ENCODE measurements around the gene ID1.
A peak's percentile ranks its signal among the peaks of the same experiment; 100 is the strongest.

The ID1 gene

GRCh38 chr20:31653561-31653960 lies 48.5 kb downstream of the ID1 start:
- Mint-ChIP-seq H3K9me3 (no peaks in the 10 kb centered on the region), H3K27me3 (no peaks in the 10 kb centered on the region), H3K27ac (no peak overlapping the region), H3K4me1 (peaks cover 5 to 16% of the 10 kb centered on the region in 2 donors), H3K36me3 (peaks cover 0 to under 1% of the 10 kb centered on the region in 2 donors), H3K4me3 (no peak overlapping the region)
- ATAC-seq (replicated peaks) (peak in 1 of 2 donors; percentile 23), DNase-seq (no peak)

GRCh38 chr20:31654534-31654933 lies 49.4 kb downstream of the ID1 start:
- Mint-ChIP-seq H3K27me3 (no peaks in the 10 kb centered on the region), H3K27ac (no peak overlapping the region), H3K4me1 (peaks cover 5 to 16% of the 10 kb centered on the region in 2 donors), H3K36me3 (peaks cover 1 to 4% of the 10 kb centered on the region in 2 donors), H3K4me3 (no peak overlapping the region), H3K9me3 (no peaks in the 10 kb centered on the region)
- DNase-seq, result no peak
- no peak for ATAC-seq (replicated peaks)

Measured in stimulated activated naive B cell treated with anti-CD40 and anti-IgM and Interleukin-4, amounts not matched to agents 10 μg/mL and 1 μg/mL and 100 μg/mL, for 72 hours (primary cell).